DOHH2 (cell line): ENCODE results near the gene MS4A18.

Experiments used
- H3F3A ChIP-seq: fragments of 200-600 bp; sonication (generic), shearing (Covaris generic); 2 replicates; pipeline ENCODE4 v1.6.0; 2016; ENCODE audit warnings: antibody characterized with exemption, mild to moderate bottlenecking; ENCODE audit not compliant: control insufficient read depth, insufficient read depth
- H3K27ac ChIP-seq: fragments of 200-600 bp; sonication (generic); 2 replicates; pipeline ENCODE4 v1.5.1; 2014; ENCODE audit warnings: low read depth, mild to moderate bottlenecking, low read length, moderate library complexity
- H3K27me3 ChIP-seq: fragments of 200-600 bp; sonication (generic); 2 replicates; pipeline ENCODE4 v1.6.1; 2014; ENCODE audit warnings: mild to moderate bottlenecking, low read length, mixed read lengths; ENCODE audit not compliant: control insufficient read depth
- H3K36me3 ChIP-seq: fragments of 200-600 bp; sonication (generic); 2 replicates; pipeline ENCODE4 v1.6.1; 2014; ENCODE audit warnings: mild to moderate bottlenecking, low read length, moderate library complexity, mixed read lengths; ENCODE audit not compliant: control insufficient read depth
- H3K4me1 ChIP-seq: fragments of 200-600 bp; sonication (generic); 2 replicates; pipeline ENCODE4 v1.6.1; 2014; ENCODE audit warnings: mild to moderate bottlenecking, low read length, mixed read lengths; ENCODE audit not compliant: control insufficient read depth
- H3K4me2 ChIP-seq: fragments of 200-600 bp; sonication (generic); 2 replicates; pipeline ENCODE4 v1.6.0; 2014; ENCODE audit warnings: mild to moderate bottlenecking, low read length, moderate library complexity
- H3K4me3 ChIP-seq: fragments of 200-600 bp; sonication (generic); 2 replicates; pipeline ENCODE4 v1.5.1; 2014; ENCODE audit warnings: mild to moderate bottlenecking, low read length, mixed read lengths
- H3K79me2 ChIP-seq: fragments of 200-600 bp; sonication (generic); 2 replicates; pipeline ENCODE4 v1.6.1; 2014; ENCODE audit warnings: mild to moderate bottlenecking, low read length, mixed read lengths; ENCODE audit not compliant: control insufficient read depth
- H3K9me2 ChIP-seq: fragments of 200-600 bp; sonication (generic); replicated peaks from 2 replicates; pipeline ENCODE4 v1.6.1; 2014; ENCODE audit warnings: mild to moderate bottlenecking, low read length, mixed read lengths; ENCODE audit not compliant: control insufficient read depth
- H3K9me3 ChIP-seq: fragments of 200-600 bp; sonication (generic); 2 replicates; pipeline ENCODE4 v1.6.1; 2014; ENCODE audit warnings: antibody characterized with exemption, low read length, mixed read lengths; ENCODE audit not compliant: control insufficient read depth, insufficient read depth
- H4K20me1 ChIP-seq: fragments of 200-600 bp; sonication (generic); 2 replicates; pipeline ENCODE4 v1.6.0; 2014; ENCODE audit warnings: low read depth, mild to moderate bottlenecking, antibody characterized with exemption, low read length, moderate library complexity; ENCODE audit not compliant: control insufficient read depth, insufficient read depth
- CTCF ChIP-seq: fragments of 200-600 bp; sonication (generic); IDR thresholded peaks from one replicate; pipeline ENCODE4 v1.5.1; 2014; ENCODE audit warnings: antibody characterized with exemption, mild to moderate bottlenecking, low read depth, low read length; ENCODE audit not compliant: poor library complexity, severe bottlenecking
- EZH2phosphoT487 ChIP-seq: fragments of 200-600 bp; sonication (generic); IDR thresholded peaks from 2 replicates; pipeline ENCODE4 v1.6.1; 2017; ENCODE audit warnings: borderline replicate concordance, mild to moderate bottlenecking, antibody characterized with exemption, low read length, moderate library complexity, mixed read lengths

The MS4A18 gene

GRCh38 chr11:60764879-60765278 lies 40.4 kb downstream of the MS4A18 start:
- Histone ChIP-seq H4K20me1 (no peaks in the 10 kb centered on the region), H3F3A (no peaks in the 10 kb centered on the region), H3K4me1 (peaks cover 17% of the 10 kb centered on the region), H3K9me3 (no peaks in the 10 kb centered on the region), H3K27me3 (peaks cover 17% of the 10 kb centered on the region), H3K36me3 (no peaks in the 10 kb centered on the region), H3K79me2 (no peaks in the 10 kb centered on the region), H3K4me2 (no peak overlapping the region), H3K4me3 (no peak overlapping the region), H3K9me2 (no peaks in the 10 kb centered on the region), H3K27ac (no peak overlapping the region)
- TF ChIP-seq EZH2phosphoT487, result no peak

- Histone ChIP-seq H3K4me2 (no peak overlapping the region), H3K79me2 (no peaks in the 10 kb centered on the region), H3K9me2 (no peaks in the 10 kb centered on the region), H4K20me1 (no peaks in the 10 kb centered on the region), H3K4me3 (no peak overlapping the region), H3K4me1 (peaks cover 17% of the 10 kb centered on the region), H3F3A (no peaks in the 10 kb centered on the region), H3K36me3 (no peaks in the 10 kb centered on the region), H3K9me3 (no peaks in the 10 kb centered on the region), H3K27ac (no peak overlapping the region), H3K27me3 (peaks cover 14% of the 10 kb centered on the region)
- TF ChIP-seq EZH2phosphoT487, result no peak
- no peak for TF ChIP-seq CTCF
Observed at GRCh38 chr11:60765355-60765754, 40.8 kb downstream of the MS4A18 start.

- Histone ChIP-seq H3K27ac (no peak overlapping the region), H3K4me1 (peaks cover 15% of the 10 kb centered on the region), H3K9me3 (no peaks in the 10 kb centered on the region), H3K4me2 (no peak overlapping the region), H3K79me2 (no peaks in the 10 kb centered on the region), H3F3A (no peaks in the 10 kb centered on the region), H3K27me3 (peaks cover 11% of the 10 kb centered on the region), H3K4me3 (no peak overlapping the region), H3K36me3 (no peaks in the 10 kb centered on the region), H3K9me2 (no peaks in the 10 kb centered on the region), H4K20me1 (no peaks in the 10 kb centered on the region)
- no peak for TF ChIP-seq CTCF
- no peak for TF ChIP-seq EZH2phosphoT487
Observed at GRCh38 chr11:60766547-60766946, 42.0 kb downstream of the MS4A18 start.

- Histone ChIP-seq H3K79me2 (no peaks in the 10 kb centered on the region), H3K9me3 (no peaks in the 10 kb centered on the region), H3F3A (no peaks in the 10 kb centered on the region), H3K4me3 (no peak overlapping the region), H3K9me2 (no peaks in the 10 kb centered on the region), H3K36me3 (no peaks in the 10 kb centered on the region), H4K20me1 (no peaks in the 10 kb centered on the region), H3K27ac (no peak overlapping the region), H3K4me2 (no peak overlapping the region), H3K27me3 (peaks cover 14% of the 10 kb centered on the region), H3K4me1 (peaks cover 11% of the 10 kb centered on the region)
- no peak for TF ChIP-seq EZH2phosphoT487
- no peak for TF ChIP-seq CTCF
Observed at GRCh38 chr11:60767388-60767811, 42.9 kb downstream of the MS4A18 start.
